GM10266 (cell line): ENCODE data around the gene ZNF598.

ENCODE experiments used
- DNase-seq: peaks from one replicate; pipeline ENCODE4 v3.0.0; 2012; ENCODE audit errors: extremely low spot score
- TF ChIP-seq, protein P1 (sequence below): IDR thresholded peaks from 2 replicates; pipeline ENCODE4 v1.5.1; 2012; ENCODE audit warnings: mild to moderate bottlenecking, low read depth; ENCODE audit not compliant: control insufficient read depth, insufficient read depth; ENCODE audit errors: missing control alignments

Gene ZNF598

DNA sequence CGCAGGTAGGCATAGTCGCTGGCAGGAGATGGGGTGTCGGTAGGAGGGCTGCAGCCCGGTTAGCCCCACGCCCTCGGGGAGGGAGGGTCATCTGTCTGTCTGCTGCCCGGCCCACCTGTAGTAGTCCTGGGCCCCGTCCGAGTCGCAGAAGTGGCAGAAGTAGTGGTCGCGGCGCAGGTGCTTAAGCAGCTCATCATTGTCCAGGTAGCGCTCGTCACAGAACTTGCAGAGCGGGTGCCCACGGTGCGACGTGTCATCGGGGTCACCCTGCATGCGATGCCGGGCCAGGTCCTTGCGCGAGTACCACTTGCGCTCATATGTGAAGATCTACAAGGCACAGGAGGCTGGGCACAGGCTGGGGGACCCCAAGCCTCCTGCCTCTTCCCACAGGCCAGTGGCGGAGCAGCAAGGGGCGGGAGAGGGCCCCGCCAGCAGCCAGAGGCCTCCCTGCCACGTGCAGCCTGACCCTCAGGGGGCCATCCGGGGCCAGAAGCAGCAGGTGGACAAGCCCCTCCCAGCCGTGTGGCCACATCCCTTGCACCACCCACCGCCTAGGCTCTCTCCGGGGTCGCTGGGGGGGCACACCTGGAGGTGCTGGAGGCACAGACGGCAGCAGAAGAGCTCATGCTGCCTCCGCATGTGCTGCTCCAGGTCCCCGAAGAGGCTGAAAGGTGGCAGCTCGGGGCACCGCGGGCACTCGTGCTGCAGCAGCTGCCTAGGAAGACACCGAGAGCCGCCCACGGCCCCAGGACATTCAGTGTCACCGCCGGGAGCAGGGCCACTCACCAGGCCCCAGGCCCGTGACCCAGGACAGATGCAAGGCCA is 7.0 kb downstream of the ZNF598 start:
- DNase-seq, result no peak
- TF ChIP-seq, protein P1, sequence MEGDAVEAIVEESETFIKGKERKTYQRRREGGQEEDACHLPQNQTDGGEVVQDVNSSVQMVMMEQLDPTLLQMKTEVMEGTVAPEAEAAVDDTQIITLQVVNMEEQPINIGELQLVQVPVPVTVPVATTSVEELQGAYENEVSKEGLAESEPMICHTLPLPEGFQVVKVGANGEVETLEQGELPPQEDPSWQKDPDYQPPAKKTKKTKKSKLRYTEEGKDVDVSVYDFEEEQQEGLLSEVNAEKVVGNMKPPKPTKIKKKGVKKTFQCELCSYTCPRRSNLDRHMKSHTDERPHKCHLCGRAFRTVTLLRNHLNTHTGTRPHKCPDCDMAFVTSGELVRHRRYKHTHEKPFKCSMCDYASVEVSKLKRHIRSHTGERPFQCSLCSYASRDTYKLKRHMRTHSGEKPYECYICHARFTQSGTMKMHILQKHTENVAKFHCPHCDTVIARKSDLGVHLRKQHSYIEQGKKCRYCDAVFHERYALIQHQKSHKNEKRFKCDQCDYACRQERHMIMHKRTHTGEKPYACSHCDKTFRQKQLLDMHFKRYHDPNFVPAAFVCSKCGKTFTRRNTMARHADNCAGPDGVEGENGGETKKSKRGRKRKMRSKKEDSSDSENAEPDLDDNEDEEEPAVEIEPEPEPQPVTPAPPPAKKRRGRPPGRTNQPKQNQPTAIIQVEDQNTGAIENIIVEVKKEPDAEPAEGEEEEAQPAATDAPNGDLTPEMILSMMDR, result no peak

- TF ChIP-seq, protein P1, result no peak
- DNase-seq, result no peak
Measured at GRCh38 chr16:2001456-2002355, 7.9 kb downstream of the ZNF598 start.

GRCh38 chr16:2001035-2001434 is 8.6 kb downstream of the ZNF598 start:
- TF ChIP-seq, protein P1, result no peak
- no peak for DNase-seq

GRCh38 chr16:1999866-2000514 is 9.6 kb downstream of the ZNF598 start:
- no peak for DNase-seq
- TF ChIP-seq, protein P1, result no peak

GRCh38 chr16:1998852-1999801 is 10.5 kb downstream of the ZNF598 start:
- DNase-seq, result no peak
- TF ChIP-seq, protein P1, result no peak

- TF ChIP-seq, protein P1, result no peak
- no peak for DNase-seq
Measured at GRCh38 chr16:1998360-1998835, 11.2 kb downstream of the ZNF598 start.
